HEK293 (cell line): ENCODE measurements around the gene LRP5.

ENCODE experiments used
- CTCF ChIA-PET: fragments of 350-600 bp; formaldehyde crosslinking; extraction: SDS; loops from one replicate; lab custom pipeline; 2021; ENCODE audit warnings: antibody characterized with exemption; lab: Yijun Ruan, JAX
- POLR2A ChIA-PET: fragments of 300-600 bp; formaldehyde crosslinking; extraction: SDS; loops from one replicate; lab custom pipeline; 2020; ENCODE audit warnings: antibody characterized with exemption, inconsistent platforms; lab: Yijun Ruan, JAX
- H3K27ac ChIP-seq: fragments of 200-500 bp; sonication (Bioruptor generic); 2 replicates; pipeline ENCODE4 v1.5.1; 2014; ENCODE audit warnings: low read depth, low read length, control low read depth, inconsistent platforms; ENCODE audit errors: extremely low read depth
- H3K36me3 ChIP-seq, 2 experiments: fragments of 200-500 bp in 1 of 2; sonication (Bioruptor generic) in 1 of 2; 1 replicate in 1 of 2; 2 replicates in 1 of 2; pipeline ENCODE4 v1.5.1; 2014 to 2017; ENCODE audit warnings: inconsistent platforms in 2 of 2, low read length in 2 of 2; ENCODE audit not compliant: control insufficient read depth in 2 of 2, insufficient read depth in 1 of 2
- H3K4me1 ChIP-seq: fragments of 200-500 bp; sonication (Bioruptor generic); 2 replicates; pipeline ENCODE4 v1.5.1; 2014; ENCODE audit warnings: mild to moderate bottlenecking, low read length, inconsistent platforms; ENCODE audit not compliant: control insufficient read depth, insufficient read depth
- H3K4me3 ChIP-seq: 2 replicates; pipeline ENCODE4 v1.5.1; 2011; ENCODE audit warnings: low read depth, mild to moderate bottlenecking, control low read depth, low read length, moderate library complexity
- H3K9me3 ChIP-seq: fragments of 200-500 bp; sonication (Bioruptor generic); 2 replicates; pipeline ENCODE4 v1.5.1; 2014; ENCODE audit warnings: low read depth, low read length, inconsistent platforms; ENCODE audit not compliant: control insufficient read depth, insufficient read depth
- GLI4 ChIP-seq: fragments of 450-650 bp; formaldehyde crosslinking; IDR thresholded peaks from 2 replicates; pipeline ENCODE4 v1.5.1; 2016; ENCODE audit warnings: missing biosample characterization, missing genetic modification characterization
- MEIS1 ChIP-seq: sonication (generic); formaldehyde crosslinking; IDR thresholded peaks from 2 replicates; pipeline ENCODE4 v1.8.1; 2022; ENCODE audit warnings: missing genetic modification reagents, mild to moderate bottlenecking, borderline replicate concordance
- WT1 ChIP-seq: fragments of 450-650 bp; formaldehyde crosslinking; IDR thresholded peaks from 2 replicates; pipeline ENCODE4 v1.5.1; 2016; ENCODE audit warnings: missing biosample characterization, missing genetic modification characterization
- ZBTB20 ChIP-seq: fragments of 450-650 bp; formaldehyde crosslinking; IDR thresholded peaks from 2 replicates; pipeline ENCODE4 v1.5.1; 2016; ENCODE audit warnings: missing biosample characterization, missing genetic modification characterization
- ZBTB7A ChIP-seq: fragments of 450-650 bp; formaldehyde crosslinking; IDR thresholded peaks from 2 replicates; pipeline ENCODE4 v1.5.1; 2016; ENCODE audit warnings: low read depth, missing biosample characterization, missing genetic modification characterization
- ZNF112 ChIP-seq: fragments of 450-650 bp; formaldehyde crosslinking; IDR thresholded peaks from 2 replicates; pipeline ENCODE4 v1.5.0; 2017; ENCODE audit warnings: missing biosample characterization, missing genetic modification characterization
- ZNF140 ChIP-seq: fragments of 450-650 bp; formaldehyde crosslinking; IDR thresholded peaks from 2 replicates; pipeline ENCODE4 v1.5.1; 2016; ENCODE audit warnings: missing biosample characterization, missing genetic modification characterization
- ZNF146 ChIP-seq: fragments of 450-650 bp; formaldehyde crosslinking; IDR thresholded peaks from 2 replicates; pipeline ENCODE4 v1.5.1; 2016; ENCODE audit warnings: missing biosample characterization, missing genetic modification characterization
- ZNF155 ChIP-seq: fragments of 450-650 bp; formaldehyde crosslinking; IDR thresholded peaks from 2 replicates; pipeline ENCODE4 v1.5.1; 2016; ENCODE audit warnings: missing biosample characterization, missing genetic modification characterization
- ZNF157 ChIP-seq: fragments of 450-650 bp; formaldehyde crosslinking; IDR thresholded peaks from 2 replicates; pipeline ENCODE4 v1.5.1; 2016; ENCODE audit warnings: missing biosample characterization, missing genetic modification characterization
- ZNF174 ChIP-seq: fragments of 450-650 bp; formaldehyde crosslinking; IDR thresholded peaks from 2 replicates; pipeline ENCODE4 v1.5.0; 2017; ENCODE audit warnings: missing biosample characterization, mild to moderate bottlenecking, missing genetic modification characterization
- ZNF341 ChIP-seq: fragments of 450-650 bp; formaldehyde crosslinking; IDR thresholded peaks from 2 replicates; pipeline ENCODE4; 2016; ENCODE audit warnings: low read depth, missing biosample characterization, missing genetic modification characterization
- ZNF426 ChIP-seq: fragments of 450-650 bp; formaldehyde crosslinking; IDR thresholded peaks from 2 replicates; pipeline ENCODE4 v1.5.1; 2017; ENCODE audit warnings: missing biosample characterization, missing genetic modification characterization, mild to moderate bottlenecking, inconsistent platforms, moderate library complexity
- ZNF510 ChIP-seq: fragments of 450-650 bp; formaldehyde crosslinking; IDR thresholded peaks from 2 replicates; pipeline ENCODE4 v1.5.1; 2018; ENCODE audit warnings: mild to moderate bottlenecking, missing genetic modification characterization, missing biosample characterization; ENCODE audit not compliant: insufficient replicate concordance
- ZNF549 ChIP-seq: fragments of 450-650 bp; IDR thresholded peaks from 2 replicates; pipeline ENCODE4 v1.5.1; 2018; ENCODE audit warnings: missing biosample characterization, missing genetic modification characterization, mild to moderate bottlenecking, inconsistent platforms, moderate library complexity
- ZNF596 ChIP-seq: fragments of 450-650 bp; IDR thresholded peaks from 2 replicates; pipeline ENCODE4 v1.5.0; 2018; ENCODE audit warnings: missing biosample characterization, mild to moderate bottlenecking, missing genetic modification characterization, moderate library complexity
- ZNF600 ChIP-seq: fragments of 450-650 bp; formaldehyde crosslinking; IDR thresholded peaks from 2 replicates; pipeline ENCODE4 v1.5.1; 2016; ENCODE audit warnings: missing biosample characterization, missing genetic modification characterization
- ZNF629 ChIP-seq: fragments of 450-650 bp; formaldehyde crosslinking; IDR thresholded peaks from 2 replicates; pipeline ENCODE4 v1.5.1; 2017; ENCODE audit warnings: missing biosample characterization, missing genetic modification characterization
- ZNF654 ChIP-seq: fragments of 450-650 bp; formaldehyde crosslinking; IDR thresholded peaks from 2 replicates; pipeline ENCODE4 v1.5.1; 2016; ENCODE audit warnings: low read depth, missing biosample characterization, missing genetic modification characterization
- ZNF664 ChIP-seq: fragments of 450-650 bp; formaldehyde crosslinking; IDR thresholded peaks from 2 replicates; pipeline ENCODE4 v1.5.1; 2016; ENCODE audit warnings: missing biosample characterization, missing genetic modification characterization
- ZNF701 ChIP-seq: fragments of 450-650 bp; formaldehyde crosslinking; IDR thresholded peaks from 2 replicates; pipeline ENCODE4 v1.5.1; 2016; ENCODE audit warnings: missing biosample characterization, missing genetic modification characterization
- ZNF707 ChIP-seq: fragments of 450-650 bp; formaldehyde crosslinking; IDR thresholded peaks from 2 replicates; pipeline ENCODE4 v1.5.1; 2016; ENCODE audit warnings: missing biosample characterization, missing genetic modification characterization
- ZNF747 ChIP-seq: fragments of 450-650 bp; formaldehyde crosslinking; IDR thresholded peaks from 2 replicates; pipeline ENCODE4 v1.5.1; 2016; ENCODE audit warnings: missing biosample characterization, missing genetic modification characterization
- ZNF76 ChIP-seq: fragments of 450-650 bp; formaldehyde crosslinking; IDR thresholded peaks from 2 replicates; pipeline ENCODE4; 2016; ENCODE audit warnings: low read depth, missing biosample characterization, missing genetic modification characterization, borderline replicate concordance
- ZNF777 ChIP-seq: fragments of 450-650 bp; formaldehyde crosslinking; IDR thresholded peaks from 2 replicates; pipeline ENCODE4 v1.5.1; 2017; ENCODE audit warnings: missing biosample characterization, missing genetic modification characterization, borderline replicate concordance
- TF ChIP-seq, protein P1 (sequence below): sonication (generic); formaldehyde crosslinking; IDR thresholded peaks from 2 replicates; pipeline ENCODE4 v1.8.1; 2022; ENCODE audit warnings: mild to moderate bottlenecking, moderate library complexity, missing genetic modification reagents
- TF ChIP-seq, protein P2 (sequence below): fragments of 450-650 bp; formaldehyde crosslinking; IDR thresholded peaks from 2 replicates; pipeline ENCODE4 v1.5.0; 2017; ENCODE audit warnings: missing biosample characterization, missing genetic modification characterization, borderline replicate concordance
- TF ChIP-seq, protein P3 (sequence below): fragments of 450-650 bp; formaldehyde crosslinking; IDR thresholded peaks from 2 replicates; pipeline ENCODE4 v1.5.1; 2016; ENCODE audit warnings: missing biosample characterization, missing genetic modification characterization, low read depth

The LRP5 gene

DNA sequence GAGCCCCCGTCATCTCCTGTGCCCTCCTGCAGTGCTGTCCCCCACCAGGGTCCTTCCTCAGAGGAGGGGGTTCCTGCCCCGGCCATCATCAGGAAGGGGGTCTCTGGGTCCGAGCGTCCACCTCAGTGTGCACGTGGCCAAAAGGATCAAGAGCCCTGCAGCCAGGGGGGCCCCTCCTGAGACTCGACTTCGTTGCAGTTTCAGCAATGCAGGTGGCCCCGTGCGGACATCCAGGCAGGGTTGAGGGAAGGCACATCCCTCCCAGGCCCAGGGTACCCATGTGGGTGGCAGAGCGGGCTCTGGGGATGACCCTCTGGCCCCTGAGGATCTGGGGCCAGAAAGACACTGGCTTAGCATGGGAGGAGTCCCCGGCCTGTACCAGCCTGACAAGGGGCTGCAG lies 41.3 kb downstream of the LRP5 start:
- CTCF ChIA-PET: no interaction called here
- Histone ChIP-seq H3K27ac (no peak overlapping the region), H3K4me3 (no peak overlapping the region)

DNA sequence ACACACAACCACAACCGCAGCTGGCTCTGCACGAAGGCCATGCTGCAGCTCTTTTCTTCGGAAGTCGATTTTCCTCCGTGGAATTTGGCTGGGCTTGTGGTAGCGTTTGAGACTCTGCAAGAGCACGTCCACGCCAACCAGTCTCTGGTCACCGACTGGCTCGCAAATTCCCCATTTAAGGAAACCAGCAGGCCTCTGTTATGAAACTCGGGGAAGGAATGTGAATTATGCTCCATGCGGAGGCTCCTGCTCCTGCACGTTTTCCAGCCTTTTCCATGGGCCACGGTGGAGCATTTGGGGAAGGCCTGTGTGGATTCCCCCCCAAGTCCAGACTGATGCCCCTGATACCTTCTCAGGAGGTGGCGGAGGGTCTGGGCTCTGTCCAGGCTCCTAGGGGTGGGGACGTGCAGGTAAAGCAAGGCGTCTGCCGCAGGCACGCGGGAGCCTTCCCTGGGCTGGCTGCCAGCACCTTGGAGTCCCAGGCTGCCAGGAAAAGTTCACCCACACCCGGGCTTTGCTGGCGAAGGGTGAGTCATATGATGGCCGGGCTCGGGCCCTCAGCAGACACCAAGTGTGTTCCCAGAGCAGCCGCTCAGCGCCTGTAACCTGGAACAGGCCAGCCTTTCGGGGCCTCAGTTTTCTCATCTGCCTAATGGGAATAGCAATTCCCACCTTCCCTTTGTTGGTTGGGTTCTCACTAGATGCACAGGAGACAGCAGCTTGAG lies 41.9 kb downstream of the LRP5 start:
- H3K36me3 ChIP-seq: peaks cover 0 to 46% of the 10 kb centered on the region in 2 experiments; a peak in 1 of 3 replicates
- TF ChIP-seq ZNF600 (tag by site-specific recombination): 0 out of 2 replicates have a peak, but pooled peaks have one; percentile 17
- no peak for TF ChIP-seq ZNF664 (tag by site-specific recombination)
- 0 out of 2 replicates have a peak, but pooled peaks have one; percentile 38 for TF ChIP-seq ZNF146 (tag by site-specific recombination)
- no peak for TF ChIP-seq ZNF157 (tag by site-specific recombination)
- TF ChIP-seq ZNF654: no peak
- no peak for TF ChIP-seq ZNF112 (tag by site-specific recombination)
- TF ChIP-seq ZNF707 (tag by site-specific recombination): no peak
- no peak for TF ChIP-seq ZNF155
- no peaks in the 10 kb centered on the region for H3K4me1 ChIP-seq
- H3K27ac ChIP-seq: no peak overlapping the region
- CTCF ChIA-PET: no interaction called here
- no peaks in the 10 kb centered on the region for H3K9me3 ChIP-seq
- no peak overlapping the region for H3K4me3 ChIP-seq
- POLR2A ChIA-PET: no interaction called here

More for the DNA sequence above, 41.3 kb downstream of the LRP5 start:
- POLR2A ChIA-PET: no interaction called here
- Histone ChIP-seq H3K36me3 (peaks cover 0 to 39% of the 10 kb centered on the region in 2 experiments; a peak in 1 of 3 replicates), H3K4me1 (no peaks in the 10 kb centered on the region), H3K9me3 (no peaks in the 10 kb centered on the region)
- TF ChIP-seq ZNF596 (tag by site-specific recombination): no peak
- no peak for TF ChIP-seq ZNF76 (tag by site-specific recombination)
- TF ChIP-seq GLI4 (tag by site-specific recombination): no peak
- TF ChIP-seq ZNF549 (tag by site-specific recombination): no peak
- TF ChIP-seq ZBTB20: no peak
- no peak for TF ChIP-seq ZNF629
- no peak for TF ChIP-seq ZNF140 (tag by site-specific recombination)
- TF ChIP-seq, protein P1, sequence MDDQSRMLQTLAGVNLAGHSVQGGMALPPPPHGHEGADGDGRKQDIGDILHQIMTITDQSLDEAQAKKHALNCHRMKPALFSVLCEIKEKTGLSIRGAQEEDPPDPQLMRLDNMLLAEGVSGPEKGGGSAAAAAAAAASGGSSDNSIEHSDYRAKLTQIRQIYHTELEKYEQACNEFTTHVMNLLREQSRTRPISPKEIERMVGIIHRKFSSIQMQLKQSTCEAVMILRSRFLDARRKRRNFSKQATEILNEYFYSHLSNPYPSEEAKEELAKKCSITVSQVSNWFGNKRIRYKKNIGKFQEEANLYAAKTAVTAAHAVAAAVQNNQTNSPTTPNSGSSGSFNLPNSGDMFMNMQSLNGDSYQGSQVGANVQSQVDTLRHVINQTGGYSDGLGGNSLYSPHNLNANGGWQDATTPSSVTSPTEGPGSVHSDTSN (CRISPR knock-in tag): no peak
- TF ChIP-seq, protein P2, sequence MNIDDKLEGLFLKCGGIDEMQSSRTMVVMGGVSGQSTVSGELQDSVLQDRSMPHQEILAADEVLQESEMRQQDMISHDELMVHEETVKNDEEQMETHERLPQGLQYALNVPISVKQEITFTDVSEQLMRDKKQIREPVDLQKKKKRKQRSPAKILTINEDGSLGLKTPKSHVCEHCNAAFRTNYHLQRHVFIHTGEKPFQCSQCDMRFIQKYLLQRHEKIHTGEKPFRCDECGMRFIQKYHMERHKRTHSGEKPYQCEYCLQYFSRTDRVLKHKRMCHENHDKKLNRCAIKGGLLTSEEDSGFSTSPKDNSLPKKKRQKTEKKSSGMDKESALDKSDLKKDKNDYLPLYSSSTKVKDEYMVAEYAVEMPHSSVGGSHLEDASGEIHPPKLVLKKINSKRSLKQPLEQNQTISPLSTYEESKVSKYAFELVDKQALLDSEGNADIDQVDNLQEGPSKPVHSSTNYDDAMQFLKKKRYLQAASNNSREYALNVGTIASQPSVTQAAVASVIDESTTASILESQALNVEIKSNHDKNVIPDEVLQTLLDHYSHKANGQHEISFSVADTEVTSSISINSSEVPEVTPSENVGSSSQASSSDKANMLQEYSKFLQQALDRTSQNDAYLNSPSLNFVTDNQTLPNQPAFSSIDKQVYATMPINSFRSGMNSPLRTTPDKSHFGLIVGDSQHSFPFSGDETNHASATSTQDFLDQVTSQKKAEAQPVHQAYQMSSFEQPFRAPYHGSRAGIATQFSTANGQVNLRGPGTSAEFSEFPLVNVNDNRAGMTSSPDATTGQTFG (tag by site-specific recombination): no peak

DNA sequence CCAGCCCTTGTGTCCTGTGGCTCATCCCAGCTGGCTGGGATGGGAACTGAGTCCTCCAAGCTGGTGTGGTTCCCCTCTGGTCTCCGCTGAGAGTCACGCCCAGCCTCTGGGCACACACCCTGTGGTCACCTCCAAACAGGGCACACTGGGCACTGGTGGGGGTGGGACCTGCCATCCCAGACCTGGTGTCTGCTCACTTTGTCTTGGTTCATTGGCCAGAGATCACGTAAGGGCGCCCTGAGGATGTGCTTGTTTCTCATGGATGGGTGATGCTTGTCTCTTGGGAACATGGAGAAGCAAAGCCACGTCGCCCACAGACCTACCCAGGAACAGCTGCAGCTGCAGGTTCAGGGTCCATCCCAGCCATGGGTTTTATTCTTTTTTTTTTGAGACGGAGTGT lies 43.1 kb downstream of the LRP5 start:
- H3K4me1 ChIP-seq: no peaks in the 10 kb centered on the region
- CTCF ChIA-PET: no interaction called here
- H3K4me3 ChIP-seq: no peak overlapping the region
- no peak overlapping the region for H3K27ac ChIP-seq
- POLR2A ChIA-PET: no interaction called here
- H3K9me3 ChIP-seq: no peaks in the 10 kb centered on the region
- peaks cover 0 to 50% of the 10 kb centered on the region in 2 experiments; a peak in 1 of 3 replicates for H3K36me3 ChIP-seq
- TF ChIP-seq ZNF654 (no peak), ZBTB7A (tag by site-specific recombination) (no peak), ZNF510 (no peak), ZNF701 (tag by site-specific recombination) (no peak), ZNF426 (tag by site-specific recombination) (no peak), ZNF777 (tag by site-specific recombination) (no peak), ZNF341 (tag by site-specific recombination) (no peak), ZNF747 (tag by site-specific recombination) (no peak), MEIS1 (CRISPR knock-in tag) (no peak), WT1 (no peak), ZNF174 (tag by site-specific recombination) (no peak)
- TF ChIP-seq, protein P3, sequence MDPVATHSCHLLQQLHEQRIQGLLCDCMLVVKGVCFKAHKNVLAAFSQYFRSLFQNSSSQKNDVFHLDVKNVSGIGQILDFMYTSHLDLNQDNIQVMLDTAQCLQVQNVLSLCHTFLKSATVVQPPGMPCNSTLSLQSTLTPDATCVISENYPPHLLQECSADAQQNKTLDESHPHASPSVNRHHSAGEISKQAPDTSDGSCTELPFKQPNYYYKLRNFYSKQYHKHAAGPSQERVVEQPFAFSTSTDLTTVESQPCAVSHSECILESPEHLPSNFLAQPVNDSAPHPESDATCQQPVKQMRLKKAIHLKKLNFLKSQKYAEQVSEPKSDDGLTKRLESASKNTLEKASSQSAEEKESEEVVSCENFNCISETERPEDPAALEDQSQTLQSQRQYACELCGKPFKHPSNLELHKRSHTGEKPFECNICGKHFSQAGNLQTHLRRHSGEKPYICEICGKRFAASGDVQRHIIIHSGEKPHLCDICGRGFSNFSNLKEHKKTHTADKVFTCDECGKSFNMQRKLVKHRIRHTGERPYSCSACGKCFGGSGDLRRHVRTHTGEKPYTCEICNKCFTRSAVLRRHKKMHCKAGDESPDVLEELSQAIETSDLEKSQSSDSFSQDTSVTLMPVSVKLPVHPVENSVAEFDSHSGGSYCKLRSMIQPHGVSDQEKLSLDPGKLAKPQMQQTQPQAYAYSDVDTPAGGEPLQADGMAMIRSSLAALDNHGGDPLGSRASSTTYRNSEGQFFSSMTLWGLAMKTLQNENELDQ (tag by site-specific recombination): no peak
